Measurements from ENCODE around the gene RAB11A.

- TF ChIP-seq CTCF (conservative IDR thresholded peaks at IDR 0.05 in 1 of 2, IDR thresholded peaks at IDR 0.05 in 1 of 2; ENCODE audit: low read depth in 1 of 2, low read length in 2 of 2) (no peak), EZH2 (IDR thresholded peaks at IDR 0.05; ENCODE audit: low read length, missing control alignments) (no peak)
Measured at GRCh38 chr15:65839354-65839901, 29.9 kb upstream of the RAB11A start.

Data from fibroblast of lung (primary cell).